GM19023 (cell line): ENCODE data around the gene OR13G1.
"Not testable (repeated sequence)": the region's sequence is repeated elsewhere in the genome, so short reads cannot be mapped to it uniquely, and the experiment has no call there.

Experiments used
- ATAC-seq: cut with Tn5 transposase; IDR thresholded peaks from one replicate; pipeline ENCODE4 v1.9.1; 2021; ENCODE audit warnings: mild to moderate bottlenecking, moderate library complexity; ENCODE audit not compliant: unreplicated experiment

The OR13G1 gene

GRCh38 chr1:247679639-247680038 lies at the start of gene OR13G1:
OR13G1 (minus strand) TSS chr1:247679739; CDS start chr1:247673041, 6,698 bp downstream.
- no peak for ATAC-seq

DNA sequence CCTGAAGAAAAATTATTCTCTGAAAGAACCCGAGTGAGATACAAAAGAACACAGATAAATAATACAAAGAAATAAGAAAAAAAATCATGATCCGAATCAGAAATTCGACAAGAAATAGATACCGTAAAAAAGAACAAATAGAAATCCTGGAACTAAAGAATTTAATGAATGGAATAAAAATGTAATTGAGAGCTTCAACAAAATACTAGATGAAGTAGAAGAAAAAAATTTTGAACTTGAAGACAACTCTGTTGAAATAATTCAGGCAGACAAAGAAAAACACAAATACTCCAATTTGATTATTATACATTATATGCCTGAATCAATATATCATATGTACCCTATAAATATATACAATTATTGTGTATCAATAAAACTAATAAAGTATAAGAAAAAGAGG lies 41.7 kb upstream of the OR13G1 start:
- no peak for ATAC-seq

GRCh38 chr1:247716546-247716945 lies 37.0 kb upstream of the OR13G1 start, which contains the start of gene OR6F1:
OR6F1 (minus strand) TSS chr1:247716646; CDS start chr1:247712755, 3,891 bp downstream.
- ATAC-seq, result no peak

DNA sequence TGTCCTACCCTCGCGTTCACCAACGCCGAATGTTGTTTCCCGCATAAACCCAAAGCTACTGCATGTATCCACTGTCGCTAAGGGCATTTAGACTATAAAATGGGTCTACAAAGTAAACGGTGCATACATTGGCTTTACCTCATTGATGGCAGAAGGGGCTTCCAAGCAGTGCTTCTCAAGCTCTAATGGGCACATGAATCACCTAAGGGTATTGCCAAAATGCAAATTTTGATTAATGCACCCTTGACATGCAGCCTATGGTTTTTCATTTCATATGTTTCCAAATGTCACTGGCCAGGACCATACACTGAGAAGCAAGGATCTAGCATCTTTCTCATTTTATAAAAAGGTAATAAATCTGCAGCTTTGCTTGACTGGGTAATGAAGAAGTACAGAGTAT lies 34.2 kb upstream of the OR13G1 start:
- no peak for ATAC-seq

- ATAC-seq, result not testable (repeated sequence)
These were observed 31.1 kb upstream of the OR13G1 start for GRCh38 chr1:247710681-247711080.

- ATAC-seq, result no peak
These were observed 21.8 kb upstream of the OR13G1 start for GRCh38 chr1:247701338-247701737.

DNA sequence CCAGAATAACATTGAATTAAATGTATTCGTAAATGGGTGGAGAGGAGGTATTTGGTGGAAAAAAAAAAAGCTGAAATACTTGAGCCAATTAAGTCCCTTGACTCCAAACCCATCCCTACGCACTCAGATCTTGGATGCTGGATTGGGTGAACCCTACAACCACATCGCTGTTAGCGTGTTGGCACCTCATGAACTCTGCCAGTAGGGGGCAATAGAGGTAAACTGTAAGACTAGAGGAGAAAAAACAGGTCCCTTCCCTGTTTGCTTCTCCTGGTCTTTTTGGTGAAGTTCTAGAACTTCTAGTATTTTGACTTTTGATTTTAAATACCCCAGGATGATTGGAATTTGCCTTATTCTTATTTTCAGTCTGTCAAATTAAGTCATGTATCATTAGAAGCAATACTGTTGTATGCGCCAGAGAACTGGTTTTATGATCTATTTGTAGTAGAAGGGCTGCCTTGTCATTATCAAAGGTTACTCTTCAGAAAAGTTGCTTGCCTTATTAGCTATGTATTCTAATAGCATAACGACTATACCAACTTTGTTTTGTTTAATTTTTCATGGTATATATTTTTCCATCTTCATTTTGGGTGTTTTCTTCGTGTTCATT lies 1.9 kb upstream of the OR13G1 start:
- peak; percentile 80 for ATAC-seq

DNA sequence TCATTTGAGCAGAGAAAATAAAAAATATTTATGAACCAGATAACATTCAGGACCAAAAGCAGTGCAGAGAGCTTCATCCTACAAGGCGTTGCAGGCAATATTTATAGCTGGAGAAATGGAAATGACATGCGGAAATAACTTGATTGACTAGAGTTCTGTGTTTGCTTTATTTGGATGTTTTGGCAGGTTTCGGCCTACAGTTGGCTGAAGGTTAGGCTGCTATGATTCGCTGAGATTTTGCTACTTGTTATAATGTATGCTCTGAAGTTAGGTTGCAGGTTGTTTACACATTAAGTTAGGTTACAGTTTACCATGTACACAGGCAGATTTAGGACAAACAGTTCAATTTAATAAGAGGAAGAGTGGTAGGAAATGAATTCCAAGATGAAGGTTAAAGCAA lies 632 bp upstream of the OR13G1 start:
- no peak for ATAC-seq

- ATAC-seq, result no peak
These were observed 10.3 kb downstream of the OR13G1 start for GRCh38 chr1:247669225-247669624.

- ATAC-seq, result no peak
These were observed 23.2 kb downstream of the OR13G1 start for GRCh38 chr1:247656221-247656875.

DNA sequence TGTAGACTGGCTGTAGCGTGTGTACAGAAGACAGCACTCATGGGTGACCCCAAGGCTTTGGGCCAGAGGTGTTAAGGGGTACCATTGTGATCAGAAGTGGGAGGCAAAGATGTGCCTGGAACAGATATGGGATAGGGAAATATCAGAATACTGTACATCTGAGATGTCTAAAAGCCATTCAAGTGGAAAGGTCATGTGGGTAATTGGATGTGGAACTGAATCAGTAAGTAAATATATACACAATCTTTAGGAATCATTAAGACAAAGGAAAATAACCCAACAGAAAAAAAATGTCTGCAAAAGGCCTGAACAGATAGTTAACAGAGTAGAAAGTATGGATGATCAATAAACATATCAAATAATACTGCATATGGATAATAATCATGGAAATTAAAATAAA lies 26.5 kb downstream of the OR13G1 start:
- ATAC-seq, result no peak

- ATAC-seq, result no peak
These were observed 31.7 kb downstream of the OR13G1 start for GRCh38 chr1:247647864-247648263.

GRCh38 chr1:247646867-247647266 lies 32.7 kb downstream of the OR13G1 start:
- no peak for ATAC-seq

GRCh38 chr1:247642742-247643141 lies 36.8 kb downstream of the OR13G1 start:
- ATAC-seq, result no peak

- ATAC-seq, result no peak
These were observed 40.1 kb downstream of the OR13G1 start for GRCh38 chr1:247639381-247639981.

DNA sequence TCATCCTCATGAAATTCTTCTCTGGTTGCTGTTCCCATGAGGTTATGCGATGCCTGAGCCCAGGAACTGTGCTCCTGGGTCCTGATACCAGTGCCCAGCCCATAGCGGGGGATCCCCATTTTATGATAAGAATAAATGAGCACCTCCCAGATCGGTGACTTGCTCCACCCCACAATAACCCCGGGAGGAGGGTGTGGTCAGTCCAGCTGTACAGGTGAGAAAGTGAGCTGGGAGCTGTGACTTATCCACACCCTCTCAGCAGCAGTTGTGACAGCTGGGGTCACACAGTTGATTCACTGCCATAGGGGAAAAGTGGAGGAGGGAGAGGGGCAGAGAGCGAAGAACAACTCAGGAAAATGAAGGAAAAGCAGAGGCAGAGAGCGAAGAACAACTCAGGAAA lies 40.8 kb downstream of the OR13G1 start:
- no peak for ATAC-seq

DNA sequence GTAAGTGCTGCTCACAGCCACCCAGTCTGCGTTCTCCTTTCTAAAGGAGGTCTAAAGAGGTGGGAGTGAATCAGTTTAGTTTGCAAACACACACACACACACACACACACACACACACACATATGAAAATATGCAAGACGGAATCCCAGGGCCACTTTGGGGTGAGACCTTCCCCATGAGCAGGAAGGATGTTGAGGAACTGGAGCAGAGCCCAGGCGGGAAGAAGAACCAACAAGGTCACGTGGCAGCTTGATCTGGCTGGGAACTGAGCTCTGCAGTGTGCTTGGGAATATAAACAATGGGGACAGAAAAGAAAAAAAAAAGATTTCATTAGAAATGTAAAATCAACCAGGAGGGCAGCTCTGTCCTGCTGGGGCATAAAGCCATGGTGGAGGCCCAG lies 41.5 kb downstream of the OR13G1 start:
- ATAC-seq, result no peak

DNA sequence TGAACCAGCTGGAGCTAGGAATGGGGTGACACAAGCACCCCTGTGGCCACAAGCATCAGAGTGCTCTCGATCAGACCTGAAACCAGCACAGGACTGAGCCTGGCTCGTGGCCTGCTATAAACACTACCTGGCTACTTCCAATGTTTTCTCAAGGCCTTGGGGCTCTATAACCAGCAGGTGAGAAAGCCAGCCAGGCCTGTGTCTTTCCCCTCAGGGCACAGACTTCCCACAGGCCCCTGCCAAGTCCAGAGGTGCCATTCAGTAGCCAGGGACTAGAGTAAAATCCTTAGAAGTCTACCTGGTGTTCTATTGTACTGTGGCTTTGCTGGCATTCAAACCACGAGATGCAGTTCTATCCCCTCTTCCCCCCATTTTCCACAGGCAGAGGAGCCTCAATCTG lies 51.6 kb downstream of the OR13G1 start:
- ATAC-seq, result no peak
